HG03135 (cell line): ENCODE data around the gene CXCL17.

Source experiments
- ATAC-seq: cut with Tn5 transposase; IDR thresholded peaks from one replicate; pipeline ENCODE4 v1.9.1; 2021; ENCODE audit warnings: mild to moderate bottlenecking, moderate library complexity; ENCODE audit not compliant: unreplicated experiment

Gene CXCL17

DNA sequence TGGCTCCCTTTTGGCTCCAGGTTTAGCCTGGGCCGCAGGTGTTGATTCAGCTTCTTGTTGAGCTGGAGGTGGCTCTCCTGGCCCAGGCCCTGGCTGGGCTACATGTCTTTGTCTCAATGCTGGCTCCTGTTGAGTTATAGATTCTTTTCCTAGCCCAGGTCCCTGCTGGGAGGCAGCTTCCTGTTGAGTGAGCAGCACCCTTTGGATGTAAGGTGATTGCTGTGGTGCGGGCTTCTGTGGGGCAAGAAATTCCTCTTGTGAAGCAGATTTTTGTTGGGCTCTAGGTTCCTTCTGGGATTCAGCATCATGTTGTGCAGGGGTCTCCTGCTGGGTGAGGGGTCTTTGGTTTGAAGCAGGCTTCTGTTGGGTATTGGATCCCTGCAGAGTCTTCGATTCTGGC is 16.1 kb downstream of the CXCL17 start:
- no peak for ATAC-seq

GRCh38 chr19:42424712-42425131 is 18.0 kb downstream of the CXCL17 start:
- no peak for ATAC-seq

DNA sequence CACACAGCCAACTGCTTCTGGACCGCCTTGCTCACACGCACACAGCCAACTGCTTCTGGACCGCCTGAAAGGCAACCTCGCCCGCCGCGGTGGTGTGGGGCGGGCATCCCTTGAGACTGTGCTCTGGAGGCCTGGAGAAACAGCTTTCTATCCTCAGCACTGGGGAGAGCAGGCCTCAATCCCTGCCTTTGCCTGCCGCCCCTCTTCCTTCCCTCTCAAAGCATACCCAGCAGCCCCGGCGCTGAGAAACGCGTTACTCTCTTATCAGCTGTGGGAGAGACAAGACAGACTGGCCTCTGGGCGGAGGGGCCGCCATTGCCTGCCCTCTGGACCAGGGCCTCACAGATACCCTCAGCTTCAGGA is 18.4 kb downstream of the CXCL17 start:
- no peak for ATAC-seq

DNA sequence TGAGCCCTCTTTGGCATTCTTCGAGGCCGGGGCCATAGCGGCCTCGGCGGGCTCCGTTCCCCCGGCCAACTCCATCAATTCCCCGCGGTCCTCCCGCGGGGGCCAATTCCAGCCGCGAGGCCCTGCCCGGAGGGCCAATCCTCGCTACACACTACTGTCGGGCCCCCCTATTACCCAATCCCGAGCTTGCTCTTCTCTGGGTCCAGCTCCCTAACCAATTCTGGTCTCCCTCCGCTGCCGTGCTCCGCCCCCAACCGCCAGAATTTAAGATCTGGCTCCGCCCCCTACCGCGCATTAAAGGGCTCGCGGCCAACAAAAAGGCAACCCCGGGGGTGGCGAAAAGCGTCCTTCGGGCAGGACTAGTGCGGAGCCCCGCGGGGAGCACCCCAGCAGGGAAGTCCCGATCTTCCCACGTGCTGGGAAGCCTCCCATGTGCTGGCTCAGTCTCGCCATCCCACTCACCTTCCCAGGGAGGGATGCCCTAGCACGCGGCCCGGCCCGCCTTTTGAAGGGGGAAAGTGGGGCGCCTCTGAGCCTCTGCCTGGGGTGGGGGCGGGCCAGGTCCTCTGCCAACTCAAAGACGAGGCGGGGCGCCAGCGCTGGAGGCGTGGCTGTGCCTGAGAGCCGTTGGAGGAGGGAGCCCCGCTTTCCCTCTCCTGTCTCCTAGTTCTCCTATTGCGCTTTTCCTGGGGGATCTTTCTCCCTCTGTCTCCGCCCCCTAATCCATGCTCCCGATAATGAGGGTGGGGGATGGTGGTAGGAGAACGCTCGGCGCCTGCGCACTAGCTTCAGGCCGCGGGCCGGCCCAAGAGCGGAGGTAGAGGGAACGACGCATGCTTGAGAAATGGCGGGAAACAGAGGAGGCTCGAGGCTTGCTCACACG is 19.0 kb downstream of the CXCL17 start:
- peak; percentile 85 for ATAC-seq

DNA sequence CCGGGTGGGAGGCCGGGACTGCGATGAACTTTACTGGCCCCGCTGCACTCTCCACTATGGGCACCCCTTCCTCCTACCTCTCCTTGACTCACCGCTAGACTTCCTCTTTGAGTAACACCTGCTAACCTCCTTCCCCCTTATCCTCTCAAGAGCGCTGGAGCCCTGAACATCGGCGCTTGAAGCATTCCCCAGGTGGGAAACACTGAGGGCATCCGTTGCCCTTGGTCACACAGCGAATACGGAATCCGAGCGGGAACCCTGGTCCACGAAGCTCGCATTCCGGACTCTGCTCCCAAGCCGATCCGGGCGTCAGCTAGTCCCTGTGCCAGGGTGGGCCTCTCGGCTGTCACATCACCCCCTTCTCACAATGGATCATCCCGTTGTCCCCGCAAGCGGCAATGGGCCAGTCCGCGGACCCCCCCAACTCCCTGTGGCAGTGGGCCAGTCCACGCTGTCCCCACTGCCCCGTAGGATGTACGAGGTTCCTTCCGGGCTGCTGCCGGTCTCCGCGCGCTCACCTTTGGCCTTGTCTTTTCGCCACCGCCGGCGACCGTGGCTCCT is 19.8 kb downstream of the CXCL17 start:
- peak; percentile 38 for ATAC-seq

DNA sequence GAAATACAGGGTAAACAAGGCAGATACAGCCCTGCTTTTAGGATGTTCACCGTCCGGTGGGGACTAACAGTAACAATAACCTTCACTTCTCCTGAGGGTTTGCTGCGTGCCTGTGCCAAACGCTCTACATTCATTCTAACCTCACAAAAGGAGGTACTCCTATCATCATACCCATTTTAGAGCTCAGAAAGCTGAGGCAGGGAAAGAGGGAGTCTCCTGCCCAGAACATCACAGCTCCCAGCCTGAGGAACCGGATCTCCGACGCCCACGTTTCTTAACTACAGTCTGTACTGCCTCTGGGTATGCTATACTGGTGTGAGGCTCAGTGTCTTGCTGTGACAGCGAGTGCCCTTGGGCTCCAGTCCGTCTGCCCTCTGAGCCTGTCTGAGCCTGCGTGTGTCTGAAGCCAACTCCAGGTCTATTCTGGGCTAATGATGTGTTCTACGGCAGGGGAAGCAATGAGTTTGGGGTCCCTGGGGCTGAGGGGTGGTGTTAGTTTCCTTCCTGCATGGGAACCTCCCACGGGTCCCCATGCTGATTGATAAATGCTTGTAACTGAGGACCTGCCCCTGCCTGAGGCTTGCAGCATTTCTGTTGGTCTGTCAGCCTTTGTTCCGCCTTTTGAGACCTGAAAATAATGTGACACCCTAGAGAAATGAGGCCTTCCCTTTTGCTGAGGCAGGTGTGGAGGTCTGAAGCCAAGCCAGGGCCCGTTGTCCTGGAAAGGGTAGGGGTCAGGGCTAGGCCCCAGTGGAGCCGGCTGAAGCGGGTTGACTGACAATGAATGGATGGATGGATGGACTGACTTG is 20.4 kb downstream of the CXCL17 start:
- peak; percentile 13 for ATAC-seq

DNA sequence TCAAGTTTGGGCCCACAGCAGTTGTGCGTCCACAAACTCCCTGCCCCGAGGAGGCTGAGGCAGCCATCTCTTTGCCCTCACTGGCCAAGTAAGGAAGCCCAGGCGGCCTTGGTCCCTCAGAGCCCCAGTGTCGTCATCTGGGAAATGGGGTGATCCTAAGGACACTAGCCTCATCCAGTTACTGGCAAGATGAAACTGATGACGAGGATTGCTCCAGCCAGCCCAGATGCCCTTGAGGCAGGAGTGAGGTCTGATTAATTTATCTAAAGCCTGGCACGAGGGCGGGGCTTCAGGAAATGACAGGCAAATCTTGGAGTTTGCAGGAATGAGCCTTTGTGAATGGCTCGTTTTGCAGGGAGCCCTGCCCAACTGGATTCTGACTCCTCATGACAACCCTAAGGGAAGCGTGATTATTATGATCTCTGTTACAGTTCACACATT is 21.1 kb downstream of the CXCL17 start:
- no peak for ATAC-seq

DNA sequence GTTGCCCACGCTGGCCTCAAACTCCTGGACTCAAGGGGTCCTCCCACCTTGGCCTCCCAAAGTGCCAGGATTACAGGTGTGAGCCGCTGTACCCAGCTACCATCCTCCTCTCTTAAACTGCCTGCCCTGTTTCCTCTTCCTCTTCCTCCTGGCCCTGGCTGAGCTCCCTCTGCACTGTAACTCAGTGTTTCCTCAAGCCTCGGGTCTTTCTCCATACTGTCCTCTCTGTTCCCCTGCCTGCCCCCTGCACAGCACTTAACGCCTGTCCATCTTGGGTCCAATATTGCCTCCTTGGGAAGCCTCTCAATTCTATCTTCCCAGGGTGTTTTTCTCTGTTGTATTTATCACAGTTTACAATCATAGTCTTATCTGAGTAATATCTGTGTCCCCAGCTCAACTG is 21.6 kb downstream of the CXCL17 start:
- ATAC-seq: no peak

- ATAC-seq: no peak
These were observed 22.6 kb downstream of the CXCL17 start for GRCh38 chr19:42420055-42420544.

DNA sequence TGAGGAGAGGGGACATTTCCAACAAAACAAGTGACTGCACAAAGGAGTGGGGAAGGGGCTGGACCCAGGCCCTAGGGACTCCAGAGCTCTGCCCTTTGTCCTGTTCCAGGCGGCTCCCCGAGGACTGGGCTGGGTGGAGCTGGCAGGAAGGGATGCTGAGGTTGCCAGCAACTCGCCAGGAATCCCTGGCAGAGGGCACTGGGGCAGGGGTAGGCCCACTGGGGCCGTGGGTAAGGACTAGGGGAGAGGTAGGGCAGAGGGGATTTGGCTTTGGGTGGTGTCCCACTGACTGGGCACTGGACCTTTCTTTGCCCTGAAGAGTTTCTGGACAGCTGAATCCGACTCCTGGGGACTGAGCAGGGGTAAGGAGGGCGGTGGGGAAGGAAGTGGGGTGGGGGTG is 23.4 kb downstream of the CXCL17 start:
- ATAC-seq: no peak

DNA sequence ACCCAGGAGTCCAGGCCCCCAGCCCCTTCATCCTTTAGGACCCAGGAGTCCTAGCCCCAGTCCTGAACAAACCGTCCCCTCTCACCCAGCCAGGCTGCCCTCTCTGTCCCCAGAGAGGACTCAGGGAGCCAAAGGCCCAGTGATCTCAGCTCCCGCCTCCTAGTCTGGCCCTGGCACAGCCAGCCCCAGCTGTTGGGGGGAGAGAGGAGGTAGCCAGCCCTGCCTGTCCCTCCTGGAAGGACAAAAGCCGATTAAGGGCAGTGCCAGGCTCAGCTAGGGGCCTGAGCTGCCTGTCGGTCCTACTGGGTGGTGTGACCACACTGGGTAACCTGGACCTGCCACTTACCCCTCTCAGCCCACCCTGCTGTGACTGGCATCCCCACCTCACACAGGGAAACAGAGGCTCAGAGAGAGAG is 30.1 kb downstream of the CXCL17 start:
- no peak for ATAC-seq

DNA sequence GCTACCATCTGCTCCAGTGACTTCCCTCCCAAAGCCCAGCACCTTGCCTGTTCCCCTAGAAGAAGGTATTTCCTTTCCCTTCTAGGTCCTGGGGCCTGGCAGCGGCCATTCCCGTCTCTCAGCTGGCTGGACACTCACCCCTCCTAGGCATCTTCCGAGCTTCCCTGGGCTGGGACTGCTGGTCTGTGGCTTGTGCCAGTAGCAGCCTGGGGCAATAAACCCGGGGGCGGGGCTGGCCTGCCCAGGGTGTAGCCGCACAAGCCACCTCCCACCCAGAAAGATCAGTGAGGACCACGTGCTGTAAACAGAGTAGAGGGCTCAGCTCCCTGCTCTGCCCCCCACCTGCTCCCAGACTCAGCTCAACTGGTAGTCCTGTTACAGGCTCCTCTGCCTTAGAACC is 30.5 kb downstream of the CXCL17 start:
- ATAC-seq: no peak

DNA sequence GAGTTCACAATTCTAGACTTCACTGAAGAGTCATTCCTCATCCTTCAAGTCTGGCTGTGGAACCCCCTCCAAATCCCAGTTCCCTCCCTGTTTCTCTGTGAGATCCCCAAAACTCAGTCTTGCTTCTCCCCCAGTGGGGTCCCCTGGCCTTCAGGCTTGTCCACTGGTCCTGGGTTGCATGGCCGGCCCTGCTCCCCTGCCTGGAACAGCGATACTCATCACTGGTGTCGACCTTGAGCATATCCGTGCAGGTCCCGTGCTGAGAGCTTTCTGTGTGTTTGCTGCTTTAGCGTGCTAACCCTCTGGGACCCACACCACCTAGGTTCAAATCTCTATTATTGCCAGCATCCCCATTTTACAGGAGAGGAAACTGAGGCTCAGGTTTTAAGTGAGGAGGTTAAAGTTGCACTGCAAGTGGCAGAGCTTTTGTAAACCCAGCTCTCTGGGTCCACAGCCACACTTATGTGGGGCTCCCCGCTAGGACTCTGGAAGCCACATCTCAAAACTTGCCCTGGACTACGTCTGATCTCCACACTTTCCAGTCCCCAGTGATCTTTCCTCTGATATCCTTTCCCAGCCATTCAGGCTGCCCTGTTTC is 31.1 kb downstream of the CXCL17 start:
- ATAC-seq: no peak

DNA sequence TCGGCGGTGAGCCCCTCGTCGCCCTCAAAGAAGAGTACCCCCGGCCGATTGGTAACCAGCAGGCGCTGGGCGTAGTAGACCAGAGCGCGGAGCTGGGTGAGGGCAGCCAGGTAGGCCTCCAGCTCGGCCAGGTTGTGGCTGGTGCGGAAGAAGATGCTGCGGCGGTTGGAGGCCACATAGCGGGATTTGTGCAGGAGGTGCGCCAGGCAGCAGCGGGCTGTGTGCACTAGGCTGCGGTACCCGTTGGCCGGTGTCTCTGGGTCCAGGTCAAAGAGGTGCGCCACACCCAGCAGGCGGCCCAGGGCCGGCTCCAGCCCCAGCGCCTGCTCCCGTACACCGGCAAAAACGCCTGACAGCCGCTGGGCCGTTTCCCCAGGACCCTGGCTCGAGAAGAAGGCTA is 32.4 kb downstream of the CXCL17 start:
- ATAC-seq: no peak

DNA sequence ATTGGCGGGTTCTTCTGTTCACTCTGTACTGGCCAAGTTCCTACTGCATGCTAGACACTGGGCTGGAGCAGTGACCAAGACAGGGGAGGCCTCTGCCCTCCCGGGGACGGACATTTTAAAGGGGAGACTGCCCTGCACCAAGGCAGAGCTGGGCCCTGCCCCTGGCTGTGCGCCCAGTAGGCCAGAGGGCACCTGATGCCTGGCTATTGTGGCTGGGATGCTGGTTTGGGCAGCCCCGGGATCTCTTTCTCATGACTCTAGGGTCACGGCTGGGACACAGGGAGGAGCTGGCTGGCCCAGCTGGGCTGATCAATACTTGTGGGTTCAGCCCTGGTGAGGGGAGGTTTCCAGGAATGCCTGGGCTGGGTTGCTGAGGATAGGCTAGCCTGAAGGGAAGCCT is 33.3 kb downstream of the CXCL17 start:
- ATAC-seq: no peak

DNA sequence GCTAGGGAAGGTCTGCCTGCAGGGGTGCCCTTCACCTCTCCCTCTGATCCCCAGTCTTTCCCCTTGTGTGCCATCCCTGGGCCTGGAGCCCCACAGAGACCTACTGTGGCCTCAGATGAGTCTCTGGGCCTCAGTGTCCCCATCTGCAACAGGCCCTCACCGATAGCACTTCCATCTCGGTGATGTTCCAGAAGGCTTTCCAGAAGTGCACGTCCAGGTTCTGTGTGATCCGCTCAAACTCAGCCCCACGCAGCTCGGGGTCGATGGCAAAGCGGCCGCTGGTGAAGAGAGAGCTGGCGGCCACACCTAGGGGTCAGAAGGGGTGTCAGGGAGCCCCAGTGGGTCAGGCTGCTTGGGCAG is 35.0 kb downstream of the CXCL17 start:
- no peak for ATAC-seq

- no peak for ATAC-seq
These were observed 35.5 kb downstream of the CXCL17 start for GRCh38 chr19:42407085-42407815.

GRCh38 chr19:42406111-42406510 is 36.6 kb downstream of the CXCL17 start:
- ATAC-seq: no peak

DNA sequence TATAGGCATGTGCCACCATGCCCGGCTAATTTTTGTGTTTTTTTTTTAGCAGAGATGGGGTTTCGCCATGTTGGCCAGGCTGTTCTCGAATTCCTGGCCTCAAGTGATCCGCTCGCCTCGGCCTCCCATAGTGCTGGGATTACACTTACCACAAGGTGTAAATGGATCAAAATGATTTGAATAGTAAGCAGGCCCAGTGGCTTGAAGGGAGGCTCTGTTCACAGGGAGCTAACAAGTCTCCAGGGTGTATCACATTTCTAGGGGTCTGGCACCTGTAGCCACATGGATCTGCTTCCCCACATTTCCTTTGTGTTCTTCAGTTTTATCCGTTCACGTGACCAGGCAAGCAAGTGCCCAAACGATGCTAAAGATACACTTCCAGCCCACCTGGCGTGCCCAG is 39.2 kb downstream of the CXCL17 start:
- ATAC-seq: no peak

GRCh38 chr19:42402376-42403116 is 40.2 kb downstream of the CXCL17 start:
- no peak for ATAC-seq
